Vagina (tissue), 2 donors: Measurements from ENCODE around the gene ZDHHC3.
A peak's percentile ranks its signal among the peaks of the same experiment; 100 is the strongest.

ENCODE experiments used
- CTCF ChIP-seq, 3 experiments: fragments of 450-650 bp in 2 of 3; fragments of 200-600 bp in 1 of 3; sonication (generic) in 1 of 3; IDR thresholded peaks; one replicate each; pipeline ENCODE4 v1.5.1; 2017 to 2019; ENCODE audit warnings: antibody characterized with exemption in 3 of 3, mild to moderate bottlenecking in 2 of 3, moderate library complexity in 2 of 3
- POLR2A ChIP-seq, 2 donors: fragments of 450-650 bp; IDR thresholded peaks; one replicate each; pipeline ENCODE4 v1.6.1; 2017; ENCODE audit warnings: antibody characterized with exemption in 2 of 2, mild to moderate bottlenecking in 2 of 2, moderate library complexity in 2 of 2
- POLR2AphosphoS5 ChIP-seq, 2 donors: sonication (generic); formaldehyde crosslinking; IDR thresholded peaks; one replicate each; pipeline ENCODE4 v1.9.0; 2017; ENCODE audit warnings: antibody characterized with exemption in 2 of 2, mild to moderate bottlenecking in 2 of 2, low read depth in 1 of 2; ENCODE audit not compliant: insufficient read depth in 1 of 2

- TF ChIP-seq CTCF (IDR thresholded peaks at IDR 0.05) (no peak), POLR2A (IDR thresholded peaks at IDR 0.05) (no peak), POLR2AphosphoS5 (IDR thresholded peaks at IDR 0.05; ENCODE audit: insufficient read depth in 1 of 2, low read depth in 1 of 2) (peak; percentile 17 to 80)
Measured at GRCh38 chr3:45011756-45012508, 36.0 kb upstream of the ZDHHC3 start.
